Stimulated activated CD8-positive, alpha-beta memory T cell treated with anti-CD3 and anti-CD28 coated beads, Interleukin-15, amount 100 ng/mL, for 1 hour (primary cell): ENCODE results near the gene BAHCC1.
"Not testable (repeated sequence)": the region's sequence is repeated elsewhere in the genome, so short reads cannot be mapped to it uniquely, and the experiment has no call there.

ENCODE experiments used
- DNase-seq: peaks from one replicate; pipeline ENCODE4 v3.0.0-alpha.2; 2020; ENCODE audit warnings: low read depth

BAHCC1 gene

GRCh38 chr17:81394921-81395599, at the start of gene BAHCC1:
Gene BAHCC1 (plus strand): TSS chr17:81395457. CDS start chr17:81399740, 4,283 bp downstream.
- peak; percentile 57 for DNase-seq

- peak; percentile 83 for DNase-seq
Observed at GRCh38 chr17:81346090-81346907, 49.0 kb upstream of the BAHCC1 start.

GRCh38 chr17:81346908-81347349, 48.3 kb upstream of the BAHCC1 start:
- DNase-seq = no peak

GRCh38 chr17:81347437-81347836, 47.8 kb upstream of the BAHCC1 start:
- no peak for DNase-seq

GRCh38 chr17:81348097-81349055, 46.9 kb upstream of the BAHCC1 start:
- DNase-seq = no peak

- DNase-seq = no peak
Observed at GRCh38 chr17:81349397-81350319, 45.6 kb upstream of the BAHCC1 start.

- DNase-seq = no peak
Observed at GRCh38 chr17:81350320-81350890, 44.9 kb upstream of the BAHCC1 start.

- DNase-seq = not testable (repeated sequence)
Observed at GRCh38 chr17:81351329-81352052, 43.8 kb upstream of the BAHCC1 start.

GRCh38 chr17:81352056-81352455, 43.2 kb upstream of the BAHCC1 start:
- not testable (repeated sequence) for DNase-seq

- DNase-seq = no peak
Observed at GRCh38 chr17:81354252-81354953, 40.9 kb upstream of the BAHCC1 start.

- no peak for DNase-seq
Observed at GRCh38 chr17:81354954-81355347, 40.3 kb upstream of the BAHCC1 start.

GRCh38 chr17:81359218-81359617, 36.0 kb upstream of the BAHCC1 start:
- DNase-seq = no peak

- not testable (repeated sequence) for DNase-seq
Observed at GRCh38 chr17:81362001-81362400, 33.3 kb upstream of the BAHCC1 start.

- no peak for DNase-seq
Observed at GRCh38 chr17:81364278-81365147, 30.7 kb upstream of the BAHCC1 start.

GRCh38 chr17:81365148-81365600, 30.1 kb upstream of the BAHCC1 start:
- DNase-seq = no peak

GRCh38 chr17:81365601-81366585, 29.4 kb upstream of the BAHCC1 start:
- DNase-seq = no peak

- DNase-seq = no peak
Observed at GRCh38 chr17:81366648-81367047, 28.6 kb upstream of the BAHCC1 start.
